Spleen (tissue), 7 donors: Measurements from ENCODE around the gene ADAMTS6.

Source experiments
- POLR2A ChIP-seq, 3 donors: fragments of 450-650 bp; IDR thresholded peaks; one replicate each; pipeline ENCODE4 v1.5.1; 2017; ENCODE audit warnings: antibody characterized with exemption in 3 of 3, mild to moderate bottlenecking in 1 of 3
- TF ChIP-seq, protein P1 (sequence below), 11 experiments: fragments of 200-600 bp in 7 of 11; fragments of 450-650 bp in 4 of 11; sonication (generic) in 4 of 11; IDR thresholded peaks in 8 of 11; conservative IDR thresholded peaks in 3 of 11; 1 replicate in 7 of 11; 2 replicates in 4 of 11; pipeline versions ENCODE4 v1.4.0 to v1.8.0; 2016 to 2021; ENCODE audit warnings: antibody characterized with exemption in 11 of 11, inconsistent platforms in 4 of 11, mild to moderate bottlenecking in 1 of 11
- donor health status: DM: no; HTN: no; CAD: no; lungs with moderate emphysema.
- donor health status: DM: no; HTN: no; CAD: no.
- donor health status: DM: no; HTN: no; CAD: no.

DNA sequence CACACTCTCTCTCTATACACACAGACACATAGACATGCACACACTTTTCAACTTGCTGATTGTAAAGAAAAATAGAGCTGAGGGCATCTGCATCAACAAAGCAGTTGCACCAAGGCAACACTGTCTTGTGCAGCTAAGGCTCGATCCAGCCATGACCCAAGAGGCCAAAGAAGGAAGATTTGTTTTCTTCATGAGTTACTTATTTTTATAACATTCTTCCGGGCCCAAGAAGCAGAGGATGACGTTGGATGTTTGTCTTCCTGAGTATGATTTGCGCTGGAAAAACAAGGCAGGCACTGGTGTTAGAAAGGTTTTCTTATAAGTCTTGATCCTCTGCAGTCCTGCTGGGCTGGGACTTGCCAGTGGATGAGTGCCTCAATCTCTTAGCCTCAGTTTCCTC lies 344.1 kb downstream of the ADAMTS6 start:
- TF ChIP-seq, protein P1, sequence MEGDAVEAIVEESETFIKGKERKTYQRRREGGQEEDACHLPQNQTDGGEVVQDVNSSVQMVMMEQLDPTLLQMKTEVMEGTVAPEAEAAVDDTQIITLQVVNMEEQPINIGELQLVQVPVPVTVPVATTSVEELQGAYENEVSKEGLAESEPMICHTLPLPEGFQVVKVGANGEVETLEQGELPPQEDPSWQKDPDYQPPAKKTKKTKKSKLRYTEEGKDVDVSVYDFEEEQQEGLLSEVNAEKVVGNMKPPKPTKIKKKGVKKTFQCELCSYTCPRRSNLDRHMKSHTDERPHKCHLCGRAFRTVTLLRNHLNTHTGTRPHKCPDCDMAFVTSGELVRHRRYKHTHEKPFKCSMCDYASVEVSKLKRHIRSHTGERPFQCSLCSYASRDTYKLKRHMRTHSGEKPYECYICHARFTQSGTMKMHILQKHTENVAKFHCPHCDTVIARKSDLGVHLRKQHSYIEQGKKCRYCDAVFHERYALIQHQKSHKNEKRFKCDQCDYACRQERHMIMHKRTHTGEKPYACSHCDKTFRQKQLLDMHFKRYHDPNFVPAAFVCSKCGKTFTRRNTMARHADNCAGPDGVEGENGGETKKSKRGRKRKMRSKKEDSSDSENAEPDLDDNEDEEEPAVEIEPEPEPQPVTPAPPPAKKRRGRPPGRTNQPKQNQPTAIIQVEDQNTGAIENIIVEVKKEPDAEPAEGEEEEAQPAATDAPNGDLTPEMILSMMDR (IDR thresholded peaks at IDR 0.05 in 8 of 11, conservative IDR thresholded peaks at IDR 0.05 in 3 of 11), result no peak
- TF ChIP-seq POLR2A (IDR thresholded peaks at IDR 0.05), result no peak
